Mesenchymal stem cell (in vitro differentiated cells and primary cell): ENCODE measurements around the gene FHIT.

Source experiments
- DNase-seq: peaks from one replicate; pipeline ENCODE4 v3.0.0-alpha.2; 2013
- H2AFZ ChIP-seq: one replicate; pipeline ENCODE4 v1.6.1; 2013; ENCODE audit warnings: low read depth, mild to moderate bottlenecking, control low read depth, inconsistent platforms, low read length, moderate library complexity
- H2AK5ac ChIP-seq: 2 replicates; pipeline ENCODE4 v1.6.1; 2013; ENCODE audit warnings: low read length, moderate library complexity, mild to moderate bottlenecking, inconsistent platforms; ENCODE audit not compliant: severe bottlenecking
- H2BK120ac ChIP-seq: one replicate; pipeline ENCODE4 v1.6.1; 2013; ENCODE audit warnings: low read depth, mild to moderate bottlenecking, inconsistent platforms, low read length, moderate library complexity
- H2BK12ac ChIP-seq, 2 experiments: one replicate each; pipeline ENCODE4 v1.6.1; 2013; ENCODE audit warnings: inconsistent platforms in 2 of 2, low read length in 2 of 2, mild to moderate bottlenecking in 2 of 2, moderate library complexity in 2 of 2, control low read depth in 1 of 2
- H2BK15ac ChIP-seq: one replicate; pipeline ENCODE4 v1.6.1; 2013; ENCODE audit warnings: mild to moderate bottlenecking, low read depth, inconsistent platforms; ENCODE audit not compliant: poor library complexity, severe bottlenecking
- H2BK5ac ChIP-seq: 2 replicates; pipeline ENCODE4 v1.6.1; 2013; ENCODE audit warnings: low read depth, mild to moderate bottlenecking, low read length, control low read depth, inconsistent platforms; ENCODE audit not compliant: poor library complexity, severe bottlenecking
- H3K14ac ChIP-seq, 2 experiments: one replicate each; pipeline ENCODE4 v1.6.1; 2013; ENCODE audit warnings: inconsistent platforms in 2 of 2, low read length in 2 of 2, control low read depth in 1 of 2, mild to moderate bottlenecking in 1 of 2, moderate library complexity in 1 of 2
- H3K18ac ChIP-seq, 2 experiments: one replicate each; pipeline ENCODE4 v1.6.1; 2013; ENCODE audit warnings: inconsistent platforms in 2 of 2, low read length in 2 of 2, control low read depth in 1 of 2, low read depth in 1 of 2, mild to moderate bottlenecking in 1 of 2
- H3K23ac ChIP-seq, 2 experiments: one replicate each; pipeline ENCODE4 v1.6.1; 2013; ENCODE audit warnings: inconsistent platforms in 2 of 2, low read length in 2 of 2, mild to moderate bottlenecking in 2 of 2, moderate library complexity in 2 of 2, control low read depth in 1 of 2
- H3K27ac ChIP-seq: 2 replicates; pipeline ENCODE4 v1.5.1; 2013; ENCODE audit warnings: mild to moderate bottlenecking, moderate library complexity, low read length, control low read depth, inconsistent platforms; ENCODE audit not compliant: poor library complexity, severe bottlenecking
- H3K27me3 ChIP-seq, 2 experiments: 2 replicates each; pipeline versions ENCODE4 v1.6.1 to v1.7.0; 2013; ENCODE audit warnings: low read length in 2 of 2, mild to moderate bottlenecking in 2 of 2, moderate library complexity in 2 of 2, control low read depth in 1 of 2, inconsistent platforms in 1 of 2; ENCODE audit not compliant: control insufficient read depth in 1 of 2, insufficient read depth in 1 of 2
- H3K36me3 ChIP-seq, 2 experiments: 2 replicates each; pipeline versions ENCODE4 v1.6.1 to v1.7.0; 2013; ENCODE audit warnings: low read length in 2 of 2, control low read depth in 1 of 2, inconsistent platforms in 1 of 2, low read depth in 1 of 2, mild to moderate bottlenecking in 1 of 2; ENCODE audit not compliant: insufficient read depth in 2 of 2, control insufficient read depth in 1 of 2
- H3K4ac ChIP-seq, 2 experiments: one replicate each; pipeline ENCODE4 v1.6.1; 2013; ENCODE audit warnings: inconsistent platforms in 2 of 2, low read length in 2 of 2, mild to moderate bottlenecking in 2 of 2, moderate library complexity in 2 of 2, control low read depth in 1 of 2, low read depth in 1 of 2
- H3K4me1 ChIP-seq: 2 replicates; pipeline ENCODE4 v1.6.1; 2013; ENCODE audit warnings: low read depth, low read length, control low read depth; ENCODE audit not compliant: control insufficient read depth, insufficient read depth
- H3K4me2 ChIP-seq: 2 replicates; pipeline ENCODE4 v1.6.1; 2013; ENCODE audit warnings: low read length, mild to moderate bottlenecking, inconsistent platforms; ENCODE audit not compliant: poor library complexity, severe bottlenecking
- H3K4me3 ChIP-seq, 2 experiments: 2 replicates each; pipeline versions ENCODE4 v1.5.1 to v1.7.0; 2013; ENCODE audit warnings: low read length in 2 of 2, mild to moderate bottlenecking in 2 of 2, control low read depth in 1 of 2, low read depth in 1 of 2; ENCODE audit not compliant: insufficient read depth in 1 of 2
- H3K79me1 ChIP-seq: replicated peaks from 2 replicates; pipeline ENCODE4 v1.6.1; 2013; ENCODE audit warnings: mild to moderate bottlenecking, control low read depth, low read length, inconsistent platforms; ENCODE audit not compliant: poor library complexity, severe bottlenecking
- H3K9ac ChIP-seq: 2 replicates; pipeline ENCODE4 v1.7.0; 2013; ENCODE audit warnings: mild to moderate bottlenecking, low read length, moderate library complexity
- H3K9me3 ChIP-seq: 2 replicates; pipeline ENCODE4 v1.7.0; 2013; ENCODE audit warnings: mild to moderate bottlenecking, low read length; ENCODE audit not compliant: control insufficient read depth
- H4K8ac ChIP-seq: one replicate; pipeline ENCODE4 v1.6.1; 2013; ENCODE audit warnings: inconsistent platforms, mild to moderate bottlenecking, low read length, moderate library complexity
- H4K91ac ChIP-seq: one replicate; pipeline ENCODE4 v1.6.1; 2013; ENCODE audit warnings: mild to moderate bottlenecking, low read length, inconsistent platforms
- WGBS: methylation state at CpG from one replicate; pipeline ENCODE4 v1.1.7; 2013; ENCODE audit warnings: mixed read lengths; 5-methylcytosine and 5-hydroxymethylcytosine counted together

FHIT gene

DNA sequence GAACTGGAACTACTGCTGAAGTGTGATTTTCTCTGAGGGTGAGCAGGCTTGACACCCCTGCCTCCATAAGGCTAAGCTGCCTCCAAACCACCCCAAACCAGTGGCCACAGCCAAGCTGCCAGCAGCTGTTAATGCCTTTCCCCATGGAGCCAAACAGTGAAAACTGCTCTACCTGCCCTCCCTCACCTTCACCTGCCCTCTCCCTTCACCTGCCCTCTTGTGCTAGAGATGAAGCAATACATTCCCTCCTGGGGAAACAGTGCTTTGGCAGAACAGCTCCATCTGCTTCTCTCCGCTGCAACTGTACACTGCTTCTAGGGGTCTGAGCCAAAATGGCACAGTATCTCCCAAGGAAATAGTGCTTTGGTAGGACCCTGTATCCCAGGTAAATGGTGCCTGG, 374.1 kb downstream of the FHIT start:
- no peak overlapping the region for H3K4me2 ChIP-seq
- H2AK5ac ChIP-seq: no peak overlapping the region
- H4K8ac ChIP-seq: no peak overlapping the region
- no peak overlapping the region for H2BK5ac ChIP-seq
- no peak overlapping the region for H3K23ac ChIP-seq
- no peaks in the 10 kb centered on the region for H3K27me3 ChIP-seq
- no peaks in the 10 kb centered on the region for H3K4me1 ChIP-seq
- H3K79me1 ChIP-seq: no peaks in the 10 kb centered on the region
- no peak overlapping the region for H3K27ac ChIP-seq
- peaks cover 16% of the 10 kb centered on the region for H3K9me3 ChIP-seq
- 94% methylated on average over 1 of the region's 1 CpG for WGBS
- H2BK12ac ChIP-seq: no peak overlapping the region
- H3K14ac ChIP-seq: no peak overlapping the region
- no peak overlapping the region for H3K9ac ChIP-seq
- H4K91ac ChIP-seq: no peak overlapping the region
- DNase-seq: no peak
- H2BK15ac ChIP-seq: no peak overlapping the region
- H3K36me3 ChIP-seq: no peaks in the 10 kb centered on the region
- no peak overlapping the region for H2AFZ ChIP-seq
- H3K4me3 ChIP-seq: no peak overlapping the region
- no peak overlapping the region for H3K18ac ChIP-seq
- no peak overlapping the region for H2BK120ac ChIP-seq
- no peak overlapping the region for H3K4ac ChIP-seq

DNA sequence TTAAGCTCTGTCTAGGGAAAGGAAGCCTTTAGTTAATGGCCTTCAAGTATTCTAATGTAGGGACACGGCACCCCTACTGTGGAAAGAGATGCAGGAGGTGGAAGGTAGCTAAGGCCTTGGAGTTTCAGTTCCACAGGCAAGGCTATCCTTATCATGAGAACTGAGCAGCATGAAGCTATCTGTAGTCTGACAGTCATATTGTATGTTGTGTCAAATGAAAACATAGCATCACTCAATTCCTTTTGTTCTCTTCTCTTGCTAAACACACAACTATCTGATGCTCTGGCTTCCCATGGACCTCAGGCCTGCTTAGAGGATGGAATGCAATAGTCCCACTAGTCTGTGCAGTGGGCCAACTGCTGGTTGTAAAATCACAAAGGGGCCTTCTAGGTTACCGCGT, 380.9 kb downstream of the FHIT start:
- no peak overlapping the region for H2BK12ac ChIP-seq
- no peak overlapping the region for H3K14ac ChIP-seq
- H3K9ac ChIP-seq: no peak overlapping the region
- no peak overlapping the region for H4K91ac ChIP-seq
- no peak overlapping the region for H3K18ac ChIP-seq
- H3K9me3 ChIP-seq: peaks cover 19% of the 10 kb centered on the region
- no peak for DNase-seq
- H3K23ac ChIP-seq: no peak overlapping the region
- no peak overlapping the region for H3K4ac ChIP-seq
- H3K27ac ChIP-seq: no peak overlapping the region
- no peak overlapping the region for H2AFZ ChIP-seq
- no peak overlapping the region for H2BK15ac ChIP-seq
- no peak overlapping the region for H2BK5ac ChIP-seq
- no peak overlapping the region for H3K4me2 ChIP-seq
- H3K79me1 ChIP-seq: no peaks in the 10 kb centered on the region
- H3K4me3 ChIP-seq: no peak overlapping the region
- no peaks in the 10 kb centered on the region for H3K4me1 ChIP-seq
- no peaks in the 10 kb centered on the region for H3K36me3 ChIP-seq
- H2AK5ac ChIP-seq: no peak overlapping the region
- no peak overlapping the region for H4K8ac ChIP-seq
- 86% methylated on average over 3 of the region's 3 CpGs for WGBS
- H3K27me3 ChIP-seq: no peaks in the 10 kb centered on the region
- no peak overlapping the region for H2BK120ac ChIP-seq

- DNase-seq: no peak
- no peak overlapping the region for H3K23ac ChIP-seq
- H3K4me3 ChIP-seq: no peak overlapping the region
- no peak overlapping the region for H4K8ac ChIP-seq
- no peaks in the 10 kb centered on the region for H3K36me3 ChIP-seq
- no peak overlapping the region for H3K9ac ChIP-seq
- no peak overlapping the region for H3K14ac ChIP-seq
- H2AK5ac ChIP-seq: no peak overlapping the region
- no peak overlapping the region for H3K4me2 ChIP-seq
- no peak overlapping the region for H2BK12ac ChIP-seq
- no peak overlapping the region for H2AFZ ChIP-seq
- no peaks in the 10 kb centered on the region for H3K27me3 ChIP-seq
- H2BK5ac ChIP-seq: no peak overlapping the region
- H4K91ac ChIP-seq: no peak overlapping the region
- H3K4me1 ChIP-seq: no peaks in the 10 kb centered on the region
- H3K18ac ChIP-seq: no peak overlapping the region
- H3K79me1 ChIP-seq: no peaks in the 10 kb centered on the region
- peaks cover 16% of the 10 kb centered on the region for H3K9me3 ChIP-seq
- no peak overlapping the region for H2BK15ac ChIP-seq
- no peak overlapping the region for H3K4ac ChIP-seq
- H2BK120ac ChIP-seq: no peak overlapping the region
- no peak overlapping the region for H3K27ac ChIP-seq
Measured at GRCh38 chr3:60867200-60867599, 384.1 kb downstream of the FHIT start.

GRCh38 chr3:60856257-60857046, 394.8 kb downstream of the FHIT start:
- Histone ChIP-seq H4K91ac (no peak overlapping the region), H3K14ac (no peak overlapping the region), H3K4me2 (no peak overlapping the region), H3K9ac (no peak overlapping the region), H4K8ac (no peak overlapping the region), H2BK5ac (no peak overlapping the region), H2BK120ac (no peak overlapping the region), H2AFZ (no peak overlapping the region), H3K9me3 (peaks cover 7% of the 10 kb centered on the region), H3K27me3 (no peaks in the 10 kb centered on the region), H3K4me1 (no peaks in the 10 kb centered on the region), H3K4me3 (no peak overlapping the region), H3K4ac (no peak overlapping the region), H3K27ac (no peak overlapping the region), H3K36me3 (no peaks in the 10 kb centered on the region), H3K23ac (no peak overlapping the region), H3K18ac (no peak overlapping the region), H2BK12ac (no peak overlapping the region), H2BK15ac (no peak overlapping the region), H3K79me1 (no peaks in the 10 kb centered on the region), H2AK5ac (no peak overlapping the region)
- DNase-seq: peak; percentile 5
- 80% methylated on average over 4 of the region's 4 CpGs for WGBS
